K562 (cell line): ENCODE data around the gene KCNG1. TPM values are rescaled to one million over a fixed set of nuclear protein-coding genes. Genes with fewer than 3 reads are reported as not detected.

Experiments used
- ATAC-seq: fragments of 200-7000 bp; cut with Tn5 transposase; 3 replicates; pipeline ENCODE4 v1.9.1; 2020; ENCODE audit warnings: moderate library complexity
- BruUV-seq: library from RNA; stranded (reverse); fragments of 400-500 nt; replicated peaks from 2 replicates; lab custom pipeline; 2021; lab: Mats Ljungman, UMichigan
- CTCF ChIA-PET: fragments of 300-600 bp; formaldehyde crosslinking; extraction: SDS; loops from one replicate; lab custom pipeline; 2021; ENCODE audit warnings: low intra/inter-chr PET ratio; lab: Yijun Ruan, JAX
- POLR2A ChIA-PET: fragments of 300-600, 350-650 bp; sonication (Branson Sonifier 250); formaldehyde crosslinking; extraction: SDS; loops from one replicate; lab custom pipeline; 2021; ENCODE audit warnings: antibody characterized with exemption, inconsistent platforms; lab: Yijun Ruan, JAX
- DNase-seq, 4 experiments: peaks; one replicate each; pipeline versions ENCODE4 v3.0.0 to v3.0.0-alpha.2; 2011 to 2018; ENCODE audit warnings: low spot score in 3 of 4, mixed read lengths in 3 of 4; ENCODE audit errors: extremely low read depth in 1 of 4
- FAIRE-seq: peaks from 2 replicates; lab custom pipeline; 2011; peaks lifted over from hg19 to GRCh38; lab: Jason Lieb, UNC
- H2AFZ ChIP-seq: 2 replicates; pipeline ENCODE4 v1.6.0; 2011; ENCODE audit warnings: low read depth, low read length, control low read depth, inconsistent platforms
- H3K27ac ChIP-seq: fragments of 200-600 bp; 3 replicates; pipeline ENCODE4 v1.8.0; 2011; ENCODE audit warnings: low read depth, mild to moderate bottlenecking, control low read depth, inconsistent platforms, low read length, moderate library complexity, mixed read lengths; ENCODE audit errors: extremely low read depth
- H3K27me3 ChIP-seq, 2 experiments: fragments of 300-600 bp in 1 of 2; 2 replicates in 1 of 2; 3 replicates in 1 of 2; pipeline versions ENCODE4 v1.6.0 to v1.8.0; 2011; ENCODE audit warnings: inconsistent platforms in 2 of 2, low read length in 2 of 2, mild to moderate bottlenecking in 1 of 2, mixed read lengths in 1 of 2, moderate library complexity in 1 of 2; ENCODE audit not compliant: control insufficient read depth in 2 of 2, insufficient read depth in 2 of 2
- H3K36me3 ChIP-seq: fragments of 300-600 bp; 3 replicates; pipeline ENCODE4 v1.8.0; 2011; ENCODE audit warnings: mild to moderate bottlenecking, low read length, inconsistent platforms; ENCODE audit not compliant: control insufficient read depth, insufficient read depth
- H3K4me1 ChIP-seq, 2 experiments: fragments of 200-600 bp in 1 of 2; replicated peaks in 1 of 2; 2 replicates in 1 of 2; 3 replicates in 1 of 2; pipeline versions ENCODE4 v1.5.1 to v1.8.0; 2011; ENCODE audit warnings: inconsistent platforms in 2 of 2, low read length in 2 of 2, mild to moderate bottlenecking in 1 of 2, mixed read lengths in 1 of 2, moderate library complexity in 1 of 2; ENCODE audit not compliant: control insufficient read depth in 2 of 2, insufficient read depth in 2 of 2
- H3K4me2 ChIP-seq: 2 replicates; pipeline ENCODE4 v1.6.1; 2011; ENCODE audit warnings: low read length, control low read depth, inconsistent platforms, mixed read lengths; ENCODE audit not compliant: insufficient read depth
- H3K4me3 ChIP-seq: fragments of 200-600 bp; sonication (generic), shearing (Covaris generic); 2 replicates; pipeline ENCODE4 v1.5.1; 2016; ENCODE audit warnings: control low read depth, inconsistent platforms
- H3K79me2 ChIP-seq: fragments of 200-600 bp; 3 replicates; pipeline ENCODE4 v1.8.0; 2011; ENCODE audit warnings: low read length, inconsistent platforms; ENCODE audit not compliant: control insufficient read depth, insufficient read depth
- H3K9ac ChIP-seq, 2 experiments: 2 replicates each; pipeline versions ENCODE4 v1.6.0 to v1.6.1; 2011; ENCODE audit warnings: low read depth in 2 of 2, low read length in 2 of 2, control low read depth in 1 of 2, inconsistent platforms in 1 of 2, mild to moderate bottlenecking in 1 of 2, mixed read lengths in 1 of 2; ENCODE audit not compliant: insufficient read depth in 1 of 2
- H3K9me1 ChIP-seq: one replicate; pipeline ENCODE4 v1.6.0; 2011; ENCODE audit warnings: inconsistent platforms, mild to moderate bottlenecking, low read length, moderate library complexity; ENCODE audit not compliant: control insufficient read depth, insufficient read depth
- H3K9me3 ChIP-seq: replicated peaks from 2 replicates; pipeline ENCODE4 v1.5.1; 2011; ENCODE audit warnings: low read depth, low read length, inconsistent platforms; ENCODE audit not compliant: control insufficient read depth, insufficient read depth
- H4K20me1 ChIP-seq: replicated peaks from 2 replicates; pipeline ENCODE4 v1.6.1; 2011; ENCODE audit warnings: low read length, inconsistent platforms, mixed read lengths; ENCODE audit not compliant: control insufficient read depth, insufficient read depth
- ASH1L ChIP-seq: fragments of 450-650 bp; IDR thresholded peaks from 2 replicates; pipeline ENCODE4 v1.6.1; 2018; ENCODE audit warnings: borderline replicate concordance, mild to moderate bottlenecking, low read depth; ENCODE audit not compliant: partially characterized antibody
- BACH1 ChIP-seq: fragments of 200-800 bp; sonication (Bioruptor generic); IDR thresholded peaks from 2 replicates; pipeline ENCODE4 v1.6.1; 2016; ENCODE audit warnings: missing genetic modification characterization, missing compliant biosample characterization
- E2F3 ChIP-seq: fragments of 250-450 bp; sonication (Bioruptor Pico); IDR thresholded peaks from 2 replicates; pipeline ENCODE4 v1.4.0; 2020; ENCODE audit warnings: mild to moderate bottlenecking
- ESRRB ChIP-seq: fragments of 250-450 bp; sonication (Bioruptor Pico); IDR thresholded peaks from 2 replicates; pipeline ENCODE4 v1.5.0; 2020; ENCODE audit warnings: mild to moderate bottlenecking, moderate library complexity, borderline replicate concordance
- IRF1 ChIP-seq: sonication (generic); formaldehyde crosslinking; IDR thresholded peaks from 2 replicates; pipeline ENCODE4 v1.8.0; 2022; ENCODE audit warnings: missing genetic modification reagents, mild to moderate bottlenecking, borderline replicate concordance
- MAFK ChIP-seq: IDR thresholded peaks from 2 replicates; pipeline ENCODE4 v1.6.1; 2011; ENCODE audit warnings: low read length, improper control_type of control experiment
- NR4A1 ChIP-seq, 2 experiments: fragments of 250-450 bp in 1 of 2; fragments of 450-650 bp in 1 of 2; sonication (Bioruptor Pico) in 1 of 2; IDR thresholded peaks; 2 replicates each; pipeline versions ENCODE4 v1.4.0 to v1.6.1; 2016 to 2020; ENCODE audit warnings: mild to moderate bottlenecking in 2 of 2, missing compliant biosample characterization in 1 of 2, missing genetic modification characterization in 1 of 2, moderate library complexity in 1 of 2
- SRSF7 ChIP-seq: fragments of 200-400 bp; formaldehyde crosslinking; optimal IDR thresholded peaks from 2 replicates; pipeline ENCODE3; 2017; ENCODE audit warnings: mild to moderate bottlenecking, low read depth, low read length
- ZNF274 ChIP-seq: IDR thresholded peaks from 2 replicates; pipeline ENCODE4 v1.6.1; 2011; ENCODE audit warnings: low read depth, mild to moderate bottlenecking, low read length, moderate library complexity, borderline replicate concordance
- ZNF551 ChIP-seq: fragments of 250-450 bp; sonication (Bioruptor Pico); IDR thresholded peaks from 2 replicates; pipeline ENCODE4 v1.5.0; 2021; ENCODE audit warnings: mild to moderate bottlenecking, moderate library complexity
- ZNF644 ChIP-seq: fragments of 200-800 bp; sonication (Bioruptor generic); IDR thresholded peaks from 2 replicates; pipeline ENCODE4 v1.6.1; 2016; ENCODE audit warnings: low read depth, missing genetic modification characterization, missing compliant biosample characterization
- WGBS: fragments of 100-300 bp; shearing (Covaris generic); methylation state at CpG from one replicate; pipeline ENCODE4 v1.1.6; 2016; ENCODE audit warnings: low coverage, mixed read lengths; ENCODE audit not compliant: insufficient coverage; ENCODE audit errors: missing lambda C conversion rate; 5-methylcytosine and 5-hydroxymethylcytosine counted together
- in situ Hi-C: fragments of 300-500 bp; cut with MboI; formaldehyde crosslinking; loops from 4 replicates; pipeline ENCODE4 v1.15.0; 2018; ENCODE audit warnings: inconsistent platforms, mixed read lengths
- intact Hi-C: fragments of 100-400 bp; cut with micrococcal nuclease; formaldehyde crosslinking; loops from 2 replicates; pipeline ENCODE4 v1.14.2; 2022
- polyA plus RNA-seq, 8 experiments: library from polyadenylated mRNA; depleted of rRNA in 4 of 8; stranded (reverse) in 5 of 8; unstranded in 3 of 8; fragments of >200 nt; fragmentation: Nextera tagmentation in 2 of 8; fragmentation: Illumina TruSeq in 1 of 8; extraction: Ambion mirVana in 2 of 8; extraction: Trizol in 1 of 8; gene quantifications; 2 replicates each; pipeline versions ENCODE4 v1.2.1 to v1.2.3, GENCODE V29; 2011 to 2014; ENCODE audit warnings: inconsistent platforms in 1 of 8, missing spikeins in 1 of 8
- total RNA-seq, 7 experiments: library from RNA; depleted of rRNA in 6 of 7; stranded (reverse); fragments of >200 nt in 6 of 7; fragmentation: Illumina TruSeq in 2 of 7; extraction: Trizol in 2 of 7; gene quantifications; 2 replicates each; pipeline versions ENCODE4 v1.2.1 to v1.2.3, GENCODE V29; 2011 to 2021; ENCODE audit warnings: low replicate concordance in 1 of 7

KCNG1 gene
- total and polyA plus RNA-seq, 9 of the 15 experiments (the other 6 are each of a cell fraction or from before 2014, with no cell fraction given), result 0.06 to 1.5 (median 0.22) TPM; not detected in 2

GRCh38 chr20:51010043-51010365 lies 12.9 kb downstream of the KCNG1 start:
- Histone ChIP-seq H3K79me2 (no peaks in the 10 kb centered on the region), H3K9me3 (no peaks in the 10 kb centered on the region), H3K4me3 (no peak overlapping the region), H3K4me2 (no peak overlapping the region), H4K20me1 (no peaks in the 10 kb centered on the region; the same call in 1 of the 2 replicates), H3K27ac (no peak overlapping the region), H3K27me3 (peaks cover 12 to 62% of the 10 kb centered on the region in 2 experiments; a peak in 4 of 5 replicates), H2AFZ (no peak overlapping the region), H3K9me1 (no peaks in the 10 kb centered on the region), H3K9ac (no peak overlapping the region), H3K4me1 (peaks cover 0 to 9% of the 10 kb centered on the region in 2 experiments; a peak in 1 of 5 replicates), H3K36me3 (no peaks in the 10 kb centered on the region)
- no TSS peak for BruUV-seq
- TF ChIP-seq E2F3 (no peak), ASH1L (no peak), MAFK (no peak), ZNF274 (no peak), ZNF644 (no peak), ZNF551 (CRISPR knock-in tag) (no peak), BACH1 (no peak), SRSF7 (no peak), IRF1 (CRISPR knock-in tag) (no peak), ESRRB (no peak), NR4A1 (CRISPR knock-in tag; IDR thresholded peaks at IDR 0.05) (no peak), NR4A1 (tag; IDR thresholded peaks at IDR 0.05) (no peak)
- no peak for ATAC-seq
- no peak for DNase-seq
- in situ Hi-C loops, result no loop called here
- ChIA-PET CTCF (no interaction called here), POLR2A (interaction anchor here (0.6 to 2.2 kb wide), 3 partner anchors 10 to 366 kb away, joined by 3 to 6 read pairs (median 3); no protein-coding TSS in a partner anchor)
- WGBS, result 35% methylated on average over 33 of the region's 33 CpGs
- no peak for FAIRE-seq
- intact Hi-C loops, result no loop called here
